GM10266 (cell line): Measurements from ENCODE around the gene GAD2.

Source experiments
- DNase-seq: peaks from one replicate; pipeline ENCODE4 v3.0.0; 2012; ENCODE audit errors: extremely low spot score
- TF ChIP-seq, protein P1 (sequence below): IDR thresholded peaks from 2 replicates; pipeline ENCODE4 v1.5.1; 2012; ENCODE audit warnings: mild to moderate bottlenecking, low read depth; ENCODE audit not compliant: control insufficient read depth, insufficient read depth; ENCODE audit errors: missing control alignments

Gene GAD2

DNA sequence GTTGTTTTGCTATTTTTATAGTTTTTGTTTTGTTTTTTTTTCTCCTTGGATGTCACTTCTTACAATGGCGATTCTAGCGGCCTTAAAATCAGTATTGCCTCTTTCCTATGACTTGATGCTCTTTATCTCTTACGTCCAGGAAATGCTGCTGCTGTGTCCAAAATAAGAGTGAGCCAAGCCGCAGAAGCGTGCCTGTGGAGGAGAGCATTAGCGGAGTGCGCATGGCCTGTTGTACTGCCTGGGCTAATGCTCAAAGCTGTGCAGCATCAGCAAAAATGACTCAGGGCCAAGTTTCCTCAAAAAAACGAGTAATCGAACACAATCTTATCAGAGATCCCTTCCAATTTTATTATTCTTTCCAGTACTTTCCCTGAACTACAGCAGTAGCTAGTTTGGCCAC lies 18.5 kb upstream of the GAD2 start:
- TF ChIP-seq, protein P1, sequence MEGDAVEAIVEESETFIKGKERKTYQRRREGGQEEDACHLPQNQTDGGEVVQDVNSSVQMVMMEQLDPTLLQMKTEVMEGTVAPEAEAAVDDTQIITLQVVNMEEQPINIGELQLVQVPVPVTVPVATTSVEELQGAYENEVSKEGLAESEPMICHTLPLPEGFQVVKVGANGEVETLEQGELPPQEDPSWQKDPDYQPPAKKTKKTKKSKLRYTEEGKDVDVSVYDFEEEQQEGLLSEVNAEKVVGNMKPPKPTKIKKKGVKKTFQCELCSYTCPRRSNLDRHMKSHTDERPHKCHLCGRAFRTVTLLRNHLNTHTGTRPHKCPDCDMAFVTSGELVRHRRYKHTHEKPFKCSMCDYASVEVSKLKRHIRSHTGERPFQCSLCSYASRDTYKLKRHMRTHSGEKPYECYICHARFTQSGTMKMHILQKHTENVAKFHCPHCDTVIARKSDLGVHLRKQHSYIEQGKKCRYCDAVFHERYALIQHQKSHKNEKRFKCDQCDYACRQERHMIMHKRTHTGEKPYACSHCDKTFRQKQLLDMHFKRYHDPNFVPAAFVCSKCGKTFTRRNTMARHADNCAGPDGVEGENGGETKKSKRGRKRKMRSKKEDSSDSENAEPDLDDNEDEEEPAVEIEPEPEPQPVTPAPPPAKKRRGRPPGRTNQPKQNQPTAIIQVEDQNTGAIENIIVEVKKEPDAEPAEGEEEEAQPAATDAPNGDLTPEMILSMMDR = no peak
- no peak for DNase-seq

DNA sequence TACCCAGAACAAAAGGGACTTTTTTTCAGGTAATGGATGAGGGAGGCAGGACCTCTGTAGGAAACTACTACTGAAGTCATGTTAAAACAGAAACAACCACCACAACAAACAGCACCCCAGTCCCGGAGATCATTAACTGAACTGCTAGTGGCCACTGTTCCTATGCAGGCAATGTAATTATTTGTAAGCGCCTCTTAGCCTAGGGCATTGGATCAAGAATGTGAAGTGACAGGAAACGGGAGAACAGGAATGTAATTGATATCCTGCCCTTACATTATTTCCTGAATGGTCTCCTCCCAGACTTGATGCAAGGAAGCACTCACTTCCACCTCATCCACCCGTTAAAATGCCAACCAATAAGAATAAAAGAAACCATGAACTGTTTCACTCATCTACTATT lies 16.7 kb upstream of the GAD2 start:
- TF ChIP-seq, protein P1 = no peak
- no peak for DNase-seq

DNA sequence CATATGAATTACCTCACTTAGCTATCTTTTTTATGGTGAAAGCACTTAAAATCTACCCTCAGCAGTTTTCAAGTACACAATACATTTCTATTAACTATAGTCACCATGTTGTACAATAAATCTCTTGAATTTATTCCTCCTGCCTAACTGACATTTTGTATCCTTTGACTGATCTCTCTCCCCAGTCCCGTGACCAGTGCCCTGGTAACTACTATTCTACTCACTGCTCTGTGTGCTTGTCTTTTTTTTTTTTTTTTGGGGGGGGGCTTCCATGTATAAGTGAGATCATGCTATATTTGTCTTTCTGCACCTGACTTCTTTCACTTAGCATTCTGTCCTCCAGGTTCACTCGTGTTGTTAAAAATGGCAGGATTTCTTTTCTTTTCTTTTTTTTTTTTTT lies 11.4 kb upstream of the GAD2 start:
- DNase-seq = no peak
- TF ChIP-seq, protein P1 = no peak

DNA sequence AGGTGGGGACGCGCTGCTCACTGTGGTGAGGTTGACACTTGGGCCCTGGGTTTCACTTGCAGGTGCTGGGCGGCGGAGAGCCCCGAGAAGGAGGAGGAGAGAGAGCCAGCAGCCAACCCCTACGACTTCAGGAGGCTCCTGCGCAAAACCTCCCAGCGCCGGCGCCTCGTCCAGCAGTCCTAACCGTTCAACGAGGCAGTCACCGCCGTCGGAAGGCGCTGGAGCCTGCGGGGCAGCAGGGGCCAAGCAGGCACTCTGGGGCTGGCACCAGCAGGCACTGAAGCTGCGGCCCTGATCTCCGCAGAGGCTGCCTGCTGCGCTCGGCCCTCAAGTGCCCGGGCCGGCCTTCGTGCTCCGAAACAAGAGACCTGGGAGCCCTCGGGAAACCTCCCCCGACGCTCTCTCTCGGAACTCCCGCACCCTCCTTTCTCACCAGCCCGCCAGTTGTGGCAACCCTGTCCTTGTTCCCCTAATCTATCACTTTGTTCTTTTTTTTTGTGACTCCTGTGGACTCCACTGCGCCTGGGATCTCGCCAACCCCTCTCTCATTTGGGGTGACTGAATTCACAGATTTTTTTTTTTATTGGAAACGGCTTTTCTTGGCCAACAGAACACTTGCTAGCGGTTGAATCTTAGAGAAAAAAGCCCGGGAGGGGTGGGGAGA lies 4.7 kb upstream of the GAD2 start:
- TF ChIP-seq, protein P1 = no peak
- no peak for DNase-seq

DNA sequence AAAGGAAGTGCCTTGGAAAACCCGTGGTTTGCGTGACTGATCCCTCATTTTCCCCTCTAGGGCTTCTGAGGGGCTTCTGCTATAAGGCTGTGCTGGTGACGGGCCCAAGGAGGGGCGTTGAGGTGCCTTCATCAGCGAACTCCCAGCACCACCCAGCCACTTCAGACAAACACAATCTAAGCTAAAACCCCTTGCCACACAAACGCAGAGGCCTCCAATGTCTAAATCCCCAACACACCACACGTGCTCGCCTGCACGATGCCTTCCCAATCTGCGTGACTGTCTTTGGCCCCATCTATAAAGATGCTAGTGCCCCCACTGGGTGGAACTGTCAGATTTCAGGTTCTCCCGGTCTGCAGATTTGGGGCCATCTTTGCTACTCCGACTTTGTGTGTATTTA lies 4.1 kb upstream of the GAD2 start:
- no peak for DNase-seq
- TF ChIP-seq, protein P1 = no peak

DNA sequence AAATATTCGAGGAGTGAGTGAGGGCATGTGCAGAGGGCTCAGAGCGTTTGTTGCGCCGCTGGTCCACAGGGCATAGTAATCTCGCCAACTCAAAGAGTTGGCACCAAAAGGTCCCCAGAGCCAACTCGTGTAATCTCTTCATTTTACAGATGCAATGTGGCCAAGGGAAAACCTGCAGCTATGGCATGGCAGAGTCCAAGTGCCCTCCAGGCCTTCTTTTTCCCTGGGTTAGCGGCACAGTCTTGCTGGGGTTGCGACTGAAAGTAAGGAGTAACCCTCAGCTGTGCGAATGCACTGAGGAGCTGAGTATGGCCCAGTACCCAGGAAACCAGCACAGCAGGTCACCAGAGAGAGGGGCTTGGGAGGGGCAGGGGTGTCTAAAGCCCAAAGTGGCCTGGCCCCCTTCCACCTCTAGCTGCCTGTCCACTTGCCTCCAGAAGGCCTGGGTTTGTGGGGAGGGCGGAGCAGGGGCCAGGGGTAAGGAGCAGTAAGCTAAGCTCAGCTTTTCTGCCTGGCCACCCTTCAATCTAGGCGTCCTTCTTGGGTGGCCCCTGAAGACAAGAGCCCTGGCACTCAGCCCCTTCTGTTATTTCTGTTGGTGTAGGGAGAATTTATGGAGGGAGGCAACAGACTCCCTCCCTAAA lies 3.3 kb upstream of the GAD2 start:
- TF ChIP-seq, protein P1 = no peak

DNA sequence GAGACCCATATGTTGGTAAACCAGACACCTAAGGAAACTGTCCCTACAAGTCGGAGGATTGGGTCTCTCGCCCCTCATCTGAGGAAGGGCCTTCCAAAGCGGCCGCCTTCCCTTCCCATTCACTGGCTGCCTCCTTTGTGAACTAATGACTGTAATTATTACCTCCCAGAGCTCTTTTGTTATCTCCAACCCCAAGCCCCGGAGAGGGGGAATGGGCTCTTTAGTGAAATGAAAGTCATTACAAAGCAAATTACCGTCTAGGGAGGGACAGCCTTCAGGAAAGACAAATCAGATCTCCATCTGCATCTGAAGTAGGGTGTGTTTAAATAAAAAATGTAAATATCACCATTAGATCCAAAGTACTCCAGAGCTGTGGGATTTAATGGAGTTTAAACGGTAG lies 2.6 kb upstream of the GAD2 start:
- TF ChIP-seq, protein P1 = no peak
- DNase-seq = no peak

More for the DNA sequence above, 3.3 kb upstream of the GAD2 start:
- no peak for DNase-seq
